IgD-negative memory B cell (primary cell): ENCODE results near the gene CEP162. TPM values are rescaled to one million over a fixed set of nuclear protein-coding genes. Genes with fewer than 3 reads are reported as not detected.

ENCODE experiments used
- polyA plus RNA-seq: library from polyadenylated mRNA; unstranded; fragments of 300-500 nt; fragmentation: Illumina TruSeq; gene quantifications from one replicate; pipeline ENCODE4 v1.2.3, GENCODE V29; 2021

The CEP162 gene
- polyA plus RNA-seq, 1 donor from 2014 or later = 7.1 TPM

Other genes starting within 250 kb of the CEP162 start
- not detected for gene MRAP2, start 193.9 kb downstream of the CEP162 start, polyA plus RNA-seq